Stimulated activated CD8-positive, alpha-beta memory T cell treated with anti-CD3 and anti-CD28 coated beads, Interleukin-12 subunit alpha, Interleukin-12 subunit beta, amount 100 ng/mL, for 24 hours (primary cell): ENCODE data around the gene MBTD1.
"Not testable (repeated sequence)": the region's sequence is repeated elsewhere in the genome, so short reads cannot be mapped to it uniquely, and the experiment has no call there.

Experiments used
- DNase-seq: peaks from one replicate; pipeline ENCODE4 v3.0.0-alpha.2; 2020; ENCODE audit errors: extremely low read depth

Gene MBTD1

GRCh38 chr17:51189162-51189561 is 70.7 kb downstream of the MBTD1 start:
- DNase-seq = no peak

DNA sequence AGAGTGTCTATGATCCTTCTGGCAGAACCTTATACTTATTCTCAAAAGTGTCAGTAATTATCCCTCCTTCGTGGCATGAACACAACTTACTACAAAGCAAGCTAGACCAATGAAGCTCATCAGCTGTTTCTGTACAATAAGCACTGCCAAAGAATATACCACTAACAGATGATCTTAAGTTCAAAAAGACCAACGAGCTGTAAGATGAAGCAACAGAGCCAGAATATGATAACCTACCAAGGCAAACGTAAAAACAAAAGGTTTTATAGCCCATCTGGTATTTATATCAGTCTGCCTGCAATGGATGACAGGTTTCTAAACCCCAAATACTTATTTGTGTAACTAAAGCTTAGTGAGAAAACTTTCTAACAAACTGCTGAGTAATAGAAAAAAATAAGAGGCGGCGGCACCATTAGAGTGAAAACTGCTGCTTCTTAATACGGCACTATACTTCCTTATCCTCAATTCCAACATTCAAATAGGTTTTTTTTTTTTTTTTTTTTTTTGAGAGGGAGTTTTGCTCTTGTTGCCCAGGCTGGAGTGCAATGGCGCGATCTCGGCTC is 71.5 kb downstream of the MBTD1 start:
- no peak for DNase-seq

- DNase-seq = no peak
Measured at GRCh38 chr17:51185763-51186332, 74.0 kb downstream of the MBTD1 start.

GRCh38 chr17:51184124-51184523 is 75.7 kb downstream of the MBTD1 start:
- DNase-seq = no peak

GRCh38 chr17:51180486-51180885 is 79.4 kb downstream of the MBTD1 start:
- DNase-seq = no peak

DNA sequence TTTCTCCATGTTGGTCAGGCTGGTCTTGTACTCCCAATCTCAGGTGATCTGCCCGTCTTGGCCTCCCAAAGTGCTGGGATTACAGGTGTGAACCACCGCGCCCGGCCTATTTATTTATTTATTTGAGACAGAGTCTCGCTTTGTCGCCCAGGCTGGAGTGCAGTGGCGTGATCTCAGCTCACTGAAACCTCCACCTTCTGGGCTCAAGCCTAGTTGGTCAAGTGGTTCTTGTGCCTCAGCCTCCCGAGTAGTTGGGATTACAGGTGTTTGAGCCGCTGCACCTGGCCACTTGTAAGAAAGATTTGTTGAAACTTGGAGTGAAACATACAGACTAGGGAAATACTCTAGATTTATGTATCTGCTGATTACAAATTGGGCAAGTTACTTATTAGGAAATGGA is 87.8 kb downstream of the MBTD1 start:
- not testable (repeated sequence) for DNase-seq

DNA sequence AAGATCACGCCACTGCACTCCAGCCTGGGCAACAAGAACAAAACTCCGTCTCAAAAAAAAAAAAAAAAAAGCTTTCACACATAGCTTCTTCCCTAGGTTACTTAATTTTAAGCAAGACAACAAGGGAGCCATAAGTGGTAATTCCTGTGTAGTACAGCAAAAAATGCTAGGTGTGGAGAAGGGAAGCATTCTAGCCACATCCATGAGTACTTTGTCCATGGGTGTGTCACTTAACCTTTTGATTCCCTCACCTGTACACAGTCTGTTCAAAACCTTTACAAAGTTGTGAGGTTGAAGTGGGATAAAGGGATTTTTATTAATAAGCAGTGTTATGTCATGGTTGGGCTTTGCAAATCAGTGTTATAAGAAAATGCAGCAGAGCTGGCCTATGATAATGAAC is 89.1 kb downstream of the MBTD1 start:
- no peak for DNase-seq

DNA sequence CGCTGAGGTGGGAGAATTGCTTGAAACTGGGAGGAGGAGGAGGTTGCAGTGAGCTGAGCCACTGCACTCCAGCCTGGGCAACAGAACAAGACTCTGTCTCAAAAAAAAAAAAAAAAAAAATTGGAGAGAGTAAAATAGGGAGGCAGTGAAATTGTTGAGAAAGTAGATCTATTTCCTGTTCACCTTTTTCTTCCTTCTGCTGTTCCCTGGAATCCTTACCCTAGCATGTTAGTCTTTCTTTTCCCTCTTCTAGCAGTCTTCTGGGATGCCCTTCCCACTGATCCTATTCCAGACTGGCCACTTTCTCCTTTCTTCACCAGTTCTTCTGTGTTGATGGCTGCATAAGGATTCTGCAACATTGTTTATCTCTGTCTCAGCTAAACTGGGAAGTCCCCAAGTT is 90.5 kb downstream of the MBTD1 start:
- no peak for DNase-seq

- peak; percentile 53 for DNase-seq
Measured at GRCh38 chr17:51166987-51167931, 92.6 kb downstream of the MBTD1 start.

- peak; percentile 44 for DNase-seq
Measured at GRCh38 chr17:51166198-51166986, 93.5 kb downstream of the MBTD1 start, which contains the start of gene NME2. Gene NME2 (plus strand): TSS chr17:51166411. CDS start chr17:51166831, 420 bp downstream.

DNA sequence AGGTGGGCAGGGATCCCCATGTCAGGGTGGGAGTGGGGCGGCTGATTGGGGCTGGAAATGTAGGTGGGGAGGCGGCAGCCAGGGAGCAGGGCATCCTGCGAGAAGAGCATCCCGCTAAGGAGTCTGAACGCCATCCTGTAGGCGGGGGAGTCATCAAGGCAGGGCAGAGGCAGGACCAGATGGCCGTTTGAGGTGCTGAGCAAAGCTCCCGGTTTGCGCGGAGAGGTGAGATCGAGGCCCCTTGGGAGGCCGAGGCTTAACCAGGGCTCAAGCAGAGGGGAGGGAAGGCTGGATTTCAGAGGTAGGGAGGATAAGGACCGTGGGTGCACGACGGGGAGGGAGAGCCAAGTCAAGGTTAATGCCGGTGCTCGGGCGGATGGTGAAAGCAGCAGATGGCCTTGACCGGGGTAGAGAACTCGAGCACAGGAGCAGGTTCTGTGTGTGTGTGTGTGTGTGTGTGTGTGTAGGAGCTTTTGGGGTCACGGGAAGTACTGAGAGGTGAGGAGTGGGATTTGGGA is 94.1 kb downstream of the MBTD1 start:
- no peak for DNase-seq

GRCh38 chr17:51164911-51165679 is 94.8 kb downstream of the MBTD1 start:
- no peak for DNase-seq

DNA sequence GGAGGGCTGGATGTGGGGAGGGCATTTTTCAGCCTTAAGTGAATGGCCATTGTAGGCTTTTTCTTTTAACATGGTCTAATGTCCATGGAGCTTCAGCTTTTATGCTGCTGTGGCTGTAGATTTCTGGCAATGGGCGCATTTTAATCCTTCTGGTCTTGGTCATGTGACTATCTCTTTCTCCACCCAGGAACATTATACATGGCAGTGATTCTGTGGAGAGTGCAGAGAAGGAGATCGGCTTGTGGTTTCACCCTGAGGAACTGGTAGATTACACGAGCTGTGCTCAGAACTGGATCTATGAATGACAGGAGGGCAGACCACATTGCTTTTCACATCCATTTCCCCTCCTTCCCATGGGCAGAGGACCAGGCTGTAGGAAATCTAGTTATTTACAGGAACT is 98.3 kb downstream of the MBTD1 start:
- DNase-seq = no peak

DNA sequence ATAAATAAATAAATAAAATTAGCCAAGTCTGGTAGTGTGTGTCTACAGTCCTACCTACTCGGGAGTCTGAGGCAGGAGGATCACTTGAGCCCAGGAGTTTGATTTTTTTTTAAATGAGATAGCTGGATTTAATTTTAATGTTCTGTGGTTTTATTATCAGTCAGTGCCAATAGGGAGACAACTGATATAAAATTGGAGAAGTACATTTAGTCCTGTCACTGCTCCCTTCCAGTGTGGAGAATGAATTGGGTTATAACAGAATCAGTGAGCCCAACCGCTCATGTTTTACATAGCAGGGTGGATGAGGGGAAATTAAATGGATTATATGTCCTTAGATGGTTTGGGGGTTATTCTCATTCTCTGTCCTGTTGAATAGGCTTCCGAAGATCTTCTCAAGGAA is 100.2 kb downstream of the MBTD1 start:
- no peak for DNase-seq

DNA sequence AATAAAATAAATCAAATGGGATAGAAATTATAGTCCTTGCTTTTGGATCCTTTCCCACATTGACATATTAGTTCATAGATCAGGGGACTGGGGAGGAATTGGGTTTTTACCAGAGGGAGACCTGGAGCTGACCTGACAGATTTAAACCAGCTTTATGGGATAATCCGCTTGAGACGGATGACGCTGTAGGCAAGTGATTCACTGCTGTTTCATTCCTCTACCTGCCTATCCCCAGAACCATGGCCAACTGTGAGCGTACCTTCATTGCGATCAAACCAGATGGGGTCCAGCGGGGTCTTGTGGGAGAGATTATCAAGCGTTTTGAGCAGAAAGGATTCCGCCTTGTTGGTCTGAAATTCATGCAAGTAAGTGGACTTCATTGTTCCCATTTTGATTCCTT is 104.4 kb downstream of the MBTD1 start:
- DNase-seq = no peak

GRCh38 chr17:51154176-51154575 is 105.7 kb downstream of the MBTD1 start:
- no peak for DNase-seq

DNA sequence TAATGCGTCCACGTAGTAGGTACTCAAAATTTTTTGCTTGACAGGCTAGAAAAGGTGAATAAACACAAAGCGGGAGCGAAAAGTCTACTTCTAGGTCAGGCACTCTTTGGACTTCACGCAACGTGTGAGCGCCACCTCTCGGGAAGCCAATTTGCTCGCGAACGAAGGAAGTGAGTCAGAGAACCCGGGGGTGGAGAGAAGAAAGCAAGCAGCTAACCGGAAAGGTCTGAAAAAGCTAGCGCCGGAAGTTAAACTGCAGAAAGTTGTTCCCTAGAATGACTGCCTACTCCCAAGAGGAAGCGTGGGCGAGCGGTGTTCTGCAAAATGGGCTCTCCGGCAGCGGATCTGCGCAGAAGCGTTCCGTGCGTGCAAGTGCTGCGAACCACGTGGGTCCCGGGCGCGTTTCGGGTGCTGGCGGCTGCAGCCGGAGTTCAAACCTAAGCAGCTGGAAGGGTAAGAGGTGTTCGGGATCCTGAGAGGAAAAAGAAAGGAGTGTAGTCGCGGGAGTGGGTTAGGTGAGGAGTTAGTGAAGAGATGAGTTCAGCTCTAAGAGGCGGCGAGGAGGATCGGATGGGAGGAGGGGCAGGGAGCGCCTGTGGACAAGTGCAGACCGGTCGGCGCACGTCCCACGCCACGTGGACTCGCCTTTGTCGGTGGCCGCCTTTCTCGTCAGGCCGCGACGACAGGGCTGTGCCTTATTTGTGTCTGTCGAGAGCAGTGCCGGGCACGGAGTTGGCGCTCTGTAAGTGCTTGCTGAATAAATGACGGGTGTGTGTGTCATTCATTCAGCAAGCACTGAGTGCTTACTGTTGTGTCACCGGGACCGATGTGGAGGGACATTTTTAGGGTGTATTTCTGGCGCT is 106.4 kb downstream of the MBTD1 start, which contains the start of gene NME1:
NME1 (plus strand) TSS at position 350 of the 863 bp plus-strand sequence. CDS start 2,096 bp downstream, outside the sequence.
- peak; percentile 91 for DNase-seq

DNA sequence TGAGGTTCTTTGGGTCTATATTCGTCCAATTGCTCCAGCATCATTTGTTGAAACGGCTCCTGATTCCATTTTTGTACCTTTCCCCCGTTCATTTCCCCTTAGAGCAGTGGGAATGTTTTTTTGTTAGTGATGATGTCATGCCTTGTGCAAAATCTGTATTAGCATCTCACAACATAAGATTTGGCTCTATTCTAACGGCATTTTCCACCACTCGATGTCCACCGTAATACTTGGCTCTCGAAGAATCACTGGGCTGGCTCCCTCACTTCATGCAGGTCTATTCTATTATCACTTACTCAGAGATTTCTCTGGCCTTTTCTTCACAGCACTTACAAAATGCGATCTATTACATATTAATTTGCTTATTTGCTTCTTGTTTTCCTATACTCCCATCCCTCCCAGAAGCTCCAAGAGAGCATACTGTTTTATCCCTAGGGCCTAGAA is 107.1 kb downstream of the MBTD1 start:
- no peak for DNase-seq

DNA sequence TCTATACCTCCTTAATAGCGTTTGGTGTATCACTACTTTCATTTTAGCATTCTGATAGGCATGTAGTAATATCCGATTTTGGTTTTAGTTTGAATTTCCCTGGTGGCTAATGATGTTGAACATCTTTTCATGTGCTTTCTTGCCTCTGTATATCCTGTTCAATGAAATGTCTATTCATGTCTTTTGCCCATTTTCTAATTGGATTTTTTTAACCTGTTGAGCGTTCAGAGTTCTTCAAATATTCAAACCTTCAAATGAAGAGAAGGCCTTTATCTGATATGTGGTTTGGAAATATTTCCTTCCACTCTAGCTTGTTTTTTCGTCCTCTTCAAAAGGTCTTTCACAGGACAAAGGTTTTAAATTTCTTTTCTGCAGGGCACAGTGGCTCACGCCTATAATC is 108.9 kb downstream of the MBTD1 start:
- DNase-seq = no peak

- no peak for DNase-seq
Measured at GRCh38 chr17:51149163-51149562, 110.7 kb downstream of the MBTD1 start.
